ENCODE measurements around the gene MYL11.

Gene MYL11

DNA sequence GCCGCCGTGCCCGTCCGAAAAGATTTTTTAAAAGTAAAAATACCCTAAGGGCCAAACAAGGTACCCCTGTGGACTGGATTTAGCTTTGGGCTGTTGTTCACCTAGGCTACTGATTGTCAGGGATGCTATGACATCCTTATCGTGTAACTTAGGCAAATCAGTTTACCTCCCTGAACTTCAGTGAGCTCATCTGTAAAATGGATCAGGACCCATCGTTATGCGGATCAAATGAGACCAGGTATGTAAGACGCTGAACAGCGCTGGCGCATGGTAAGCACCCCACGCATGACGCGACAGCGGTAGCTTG is 32.1 kb downstream of the MYL11 start:
- H3K4me3 ChIP-seq (ENCODE audit: low read depth, low read length) = peak overlapping the region; percentile 79
- TF ChIP-seq, protein P1, sequence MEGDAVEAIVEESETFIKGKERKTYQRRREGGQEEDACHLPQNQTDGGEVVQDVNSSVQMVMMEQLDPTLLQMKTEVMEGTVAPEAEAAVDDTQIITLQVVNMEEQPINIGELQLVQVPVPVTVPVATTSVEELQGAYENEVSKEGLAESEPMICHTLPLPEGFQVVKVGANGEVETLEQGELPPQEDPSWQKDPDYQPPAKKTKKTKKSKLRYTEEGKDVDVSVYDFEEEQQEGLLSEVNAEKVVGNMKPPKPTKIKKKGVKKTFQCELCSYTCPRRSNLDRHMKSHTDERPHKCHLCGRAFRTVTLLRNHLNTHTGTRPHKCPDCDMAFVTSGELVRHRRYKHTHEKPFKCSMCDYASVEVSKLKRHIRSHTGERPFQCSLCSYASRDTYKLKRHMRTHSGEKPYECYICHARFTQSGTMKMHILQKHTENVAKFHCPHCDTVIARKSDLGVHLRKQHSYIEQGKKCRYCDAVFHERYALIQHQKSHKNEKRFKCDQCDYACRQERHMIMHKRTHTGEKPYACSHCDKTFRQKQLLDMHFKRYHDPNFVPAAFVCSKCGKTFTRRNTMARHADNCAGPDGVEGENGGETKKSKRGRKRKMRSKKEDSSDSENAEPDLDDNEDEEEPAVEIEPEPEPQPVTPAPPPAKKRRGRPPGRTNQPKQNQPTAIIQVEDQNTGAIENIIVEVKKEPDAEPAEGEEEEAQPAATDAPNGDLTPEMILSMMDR (IDR thresholded peaks at IDR 0.05; ENCODE audit: low read depth, low read length) = no peak

DNA sequence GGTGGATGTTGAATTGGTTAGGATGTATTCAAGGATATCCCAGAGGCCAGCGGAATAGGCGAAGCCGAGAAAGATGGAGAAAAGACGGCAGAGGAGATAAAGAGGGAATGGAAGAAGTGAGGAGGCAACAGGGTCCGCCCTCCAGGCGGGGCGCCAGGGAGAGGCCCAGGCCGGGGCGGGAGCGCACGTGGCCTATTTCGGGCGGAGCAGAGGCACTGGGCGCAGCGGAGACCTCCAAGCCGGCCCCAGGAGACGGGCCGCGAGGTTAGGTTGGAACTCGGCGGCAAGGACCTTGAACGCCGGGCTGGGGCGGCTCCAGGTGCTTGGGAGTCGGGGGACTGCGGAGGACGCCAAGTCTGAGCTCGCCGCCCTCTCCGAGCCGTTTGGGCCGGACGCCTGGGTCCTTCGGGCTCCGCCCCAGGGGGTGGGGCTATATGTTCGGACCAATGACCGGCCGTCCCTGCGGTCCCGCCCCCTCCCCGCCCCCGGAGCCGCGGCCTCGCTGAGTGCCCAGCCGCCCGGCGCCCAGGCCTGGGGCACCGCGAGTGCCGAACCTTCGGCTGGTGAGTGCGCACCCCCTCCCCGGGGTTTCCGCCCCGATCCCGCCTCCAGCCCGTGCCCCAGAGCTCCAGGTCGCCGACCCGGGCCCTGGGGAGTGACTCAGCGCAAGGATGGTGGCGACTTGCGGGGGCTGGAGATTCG is 32.7 kb downstream of the MYL11 start, which contains the start of gene ZNF771:
Gene ZNF771, plus strand, starts transcription at position 505 of the 702 bp plus-strand sequence. CDS start 448 bp downstream, outside the sequence.
- TF ChIP-seq, protein P1 (IDR thresholded peaks at IDR 0.05; ENCODE audit: low read depth, low read length) = no peak
- peak within 1 kb of the TSS; percentile 79 for H3K4me3 ChIP-seq (ENCODE audit: low read depth, low read length)

DNA sequence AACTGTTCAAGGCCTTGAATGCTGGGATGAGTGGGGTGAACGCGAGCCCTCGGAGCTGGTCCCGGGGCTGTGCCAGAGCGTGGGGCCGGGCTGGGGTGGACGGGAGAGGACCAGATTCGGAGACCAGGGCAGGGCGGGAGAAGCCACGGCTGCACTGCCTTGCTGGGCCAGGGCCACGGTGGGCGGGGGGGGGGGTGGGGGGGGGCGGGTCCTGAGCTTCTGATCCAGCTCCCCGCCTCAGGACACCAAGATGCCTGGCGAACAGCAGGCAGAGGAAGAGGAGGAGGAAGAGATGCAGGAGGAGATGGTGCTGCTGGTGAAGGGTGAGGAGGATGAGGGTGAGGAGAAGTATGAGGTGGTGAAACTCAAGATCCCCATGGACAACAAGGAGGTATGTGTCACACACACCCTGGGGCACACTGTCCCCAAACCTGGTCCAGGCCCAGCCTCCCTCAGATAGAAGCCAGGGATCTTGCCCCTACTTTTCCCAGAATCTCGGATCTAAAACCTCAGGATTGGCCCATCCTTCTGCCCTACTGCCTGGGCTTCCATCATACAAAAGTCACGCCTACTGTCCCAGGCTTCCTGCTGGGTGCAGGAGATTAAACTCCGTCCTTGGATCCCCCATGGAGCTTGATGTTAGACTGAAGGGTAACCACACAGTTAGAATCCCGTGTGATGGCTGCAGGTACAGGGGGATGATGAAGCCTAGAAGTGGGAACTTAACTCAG is 33.4 kb downstream of the MYL11 start:
- peak overlapping the region; percentile 79 for H3K4me3 ChIP-seq (ENCODE audit: low read depth, low read length)

DNA sequence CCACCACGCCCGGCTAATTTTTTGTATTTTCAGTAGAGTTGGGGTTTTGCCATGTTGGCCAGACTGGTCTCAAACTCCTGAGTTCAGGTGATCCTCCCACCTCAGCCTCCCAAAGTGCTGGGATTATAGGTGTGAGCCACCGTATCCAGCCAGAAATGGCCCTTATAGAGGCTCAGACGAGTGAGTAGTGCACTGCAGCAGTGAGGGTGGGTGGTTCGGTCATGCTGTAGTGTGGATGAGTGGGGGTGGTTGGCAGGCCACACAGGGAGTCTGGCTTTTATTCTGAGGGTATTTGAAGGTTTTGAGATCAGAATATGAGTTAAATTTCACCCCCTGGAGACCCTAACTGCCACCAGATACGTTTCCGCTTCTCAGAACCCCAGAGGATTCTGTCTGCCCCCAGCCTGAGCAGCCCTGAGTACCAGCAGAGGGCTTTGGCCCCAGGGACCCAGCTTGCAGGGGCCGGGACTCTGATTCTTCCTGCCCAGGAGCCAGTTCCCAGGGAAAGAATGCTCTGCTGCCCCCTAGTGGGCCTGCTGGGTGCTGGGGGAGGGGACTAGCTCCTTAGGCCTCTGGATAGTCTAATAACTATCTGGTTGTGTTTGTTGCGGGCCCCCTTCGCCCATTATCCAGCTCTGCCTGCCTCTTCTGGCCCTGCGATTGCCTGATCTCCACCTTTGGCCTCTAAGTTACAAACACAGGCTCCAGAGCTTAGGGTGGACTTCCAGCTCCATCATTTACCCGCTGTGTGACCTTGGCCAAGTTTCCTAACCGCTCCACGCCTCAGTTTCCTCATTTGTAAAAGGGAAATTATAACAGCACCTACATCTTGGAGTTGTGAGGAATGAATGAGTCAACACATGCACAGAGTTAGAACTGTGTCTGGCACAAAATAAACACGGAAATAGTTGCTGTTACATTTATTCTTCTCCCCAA is 34.8 kb downstream of the MYL11 start:
- H3K4me3 ChIP-seq (ENCODE audit: low read depth, low read length) = no peak overlapping the region
- TF ChIP-seq, protein P1 (IDR thresholded peaks at IDR 0.05; ENCODE audit: low read depth, low read length) = peak; percentile 92

More for the DNA sequence above, 33.4 kb downstream of the MYL11 start:
- TF ChIP-seq, protein P1 (IDR thresholded peaks at IDR 0.05; ENCODE audit: low read depth, low read length) = no peak

DNA sequence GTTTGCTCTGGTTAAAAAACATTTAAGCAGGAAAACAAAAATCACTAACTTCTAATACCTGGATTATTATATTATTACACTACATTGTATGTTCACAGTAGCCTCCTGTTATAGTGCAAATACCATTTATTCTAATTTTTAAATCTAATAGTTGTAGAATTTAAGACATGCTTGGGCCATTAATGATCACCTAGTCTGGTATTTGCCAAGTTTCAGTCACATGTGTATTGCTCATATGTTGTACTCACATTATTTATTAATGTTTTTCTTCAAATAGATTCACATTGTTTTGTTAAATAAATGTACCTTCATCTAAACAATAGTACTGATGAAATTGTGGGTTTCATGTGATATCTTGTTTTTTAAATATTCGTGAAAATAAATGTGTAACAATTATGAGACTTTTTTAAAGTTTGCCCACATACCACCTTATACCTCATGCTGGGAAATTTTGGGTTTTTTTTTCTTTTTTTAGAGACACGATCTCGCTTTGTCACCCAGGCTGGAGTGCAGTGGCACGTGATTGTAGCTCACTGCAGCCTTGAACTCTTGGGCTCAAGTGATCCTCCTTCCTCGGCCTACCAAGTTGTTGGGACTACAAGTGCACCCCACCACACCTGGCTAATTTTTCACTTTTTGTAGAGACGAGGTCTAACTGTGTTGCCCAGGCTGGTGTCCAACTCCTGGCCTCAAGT is 38.7 kb downstream of the MYL11 start:
- TF ChIP-seq, protein P1 (IDR thresholded peaks at IDR 0.05; ENCODE audit: low read depth, low read length) = no peak

DNA sequence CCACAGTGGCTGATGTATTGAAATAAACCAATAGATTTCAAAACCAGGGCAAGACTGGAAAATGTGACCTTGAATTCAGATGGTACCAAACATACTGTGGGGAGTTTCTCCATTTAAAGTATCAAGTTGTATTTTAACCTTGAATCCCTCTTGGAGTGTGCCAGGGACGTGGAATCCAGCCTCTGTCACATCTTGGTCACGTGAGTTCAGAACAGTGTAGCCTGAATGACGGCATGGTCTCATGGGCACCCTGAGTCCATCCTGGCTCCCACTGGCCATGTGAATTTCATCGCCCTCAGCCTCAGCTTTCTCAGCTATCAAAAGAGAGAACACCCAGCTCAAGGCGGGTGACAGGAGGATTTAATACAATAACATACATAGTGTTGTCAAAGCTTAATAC is 39.6 kb downstream of the MYL11 start:
- H3K4me3 ChIP-seq (ENCODE audit: low read depth, low read length) = no peak overlapping the region
- TF ChIP-seq, protein P1 (IDR thresholded peaks at IDR 0.05; ENCODE audit: low read depth, low read length) = no peak

More for the DNA sequence above, 38.7 kb downstream of the MYL11 start:
- H3K4me3 ChIP-seq (ENCODE audit: low read depth, low read length) = no peak overlapping the region
